Measurements from ENCODE around the gene CYB5RL. TPM values are rescaled to one million over a fixed set of nuclear protein-coding genes. Genes with fewer than 3 reads are reported as not detected.

CYB5RL gene
- total RNA-seq, result 1 to 10 TPM; 3.7 to 6.2 (median 5.2) TPM

GRCh38 chr1:54199765-54200518, at the start of gene CYB5RL, which contains the start of gene MRPL37:
Gene CYB5RL, minus strand, starts transcription at chr1:54200030. Its CDS starts 4,414 bp downstream, at chr1:54195616.
Gene MRPL37, plus strand, starts transcription at chr1:54200167. Its CDS starts 77 bp downstream, at chr1:54200244.
- Histone ChIP-seq H3K4me1 (peaks cover 12 to 19% of the 10 kb centered on the region in 2 donors), H3K9me3 (no peaks in the 10 kb centered on the region), H3K27me3 (no peaks in the 10 kb centered on the region), H3K4me3 (replicated peaks in 1 of 3) (peak within 1 kb of the TSS; percentile 70 to 97 (median 91)), H3K36me3 (peaks cover 5% of the 10 kb centered on the region in 2 donors), H3K27ac (peak within 1 kb of the TSS in 2 of 3 donors; percentile 70 to 78)
- WGBS, 2 donors, result 0% methylated on average over 14 to 28 of the region's 51 CpGs
- intact Hi-C loops (cut with DNase I), result loop anchor here (10.0 kb wide), 1 partner anchor 295 kb away; no protein-coding TSS in a partner anchor
- peak in 1 of 2 donors; percentile 58 for TF ChIP-seq POLR2A (IDR thresholded peaks at IDR 0.05)
- TF ChIP-seq CTCF (IDR thresholded peaks at IDR 0.05), result no peak
- peak; percentile 94 for DNase-seq

- 84 to 87% methylated on average over 4 of the region's 4 CpGs for WGBS, 2 donors
- no peaks in the 10 kb centered on the region for H3K9me3 ChIP-seq
- no peak overlapping the region for H3K4me3 ChIP-seq (replicated peaks in 1 of 3)
- no peak for DNase-seq
- intact Hi-C loops (cut with DNase I), result no loop called here
- no peak overlapping the region for H3K27ac ChIP-seq
- peaks cover 0 to 4% of the 10 kb centered on the region in 2 donors for H3K4me1 ChIP-seq
- H3K36me3 ChIP-seq, result no peaks in the 10 kb centered on the region
- no peaks in the 10 kb centered on the region for H3K27me3 ChIP-seq
- no peak for TF ChIP-seq CTCF (IDR thresholded peaks at IDR 0.05)
- TF ChIP-seq POLR2A (IDR thresholded peaks at IDR 0.05), result no peak
Observed at GRCh38 chr1:54248966-54249365, 49.1 kb upstream of the CYB5RL start.

GRCh38 chr1:54247863-54248515, 48.2 kb upstream of the CYB5RL start:
- no peaks in the 10 kb centered on the region for H3K27me3 ChIP-seq
- peaks cover 0 to 4% of the 10 kb centered on the region in 2 donors for H3K4me1 ChIP-seq
- 90 to 94% methylated on average over 10 to 11 of the region's 11 CpGs for WGBS, 2 donors
- no peaks in the 10 kb centered on the region for H3K9me3 ChIP-seq
- intact Hi-C loops (cut with DNase I), result no loop called here
- no peaks in the 10 kb centered on the region for H3K36me3 ChIP-seq
- no peak for TF ChIP-seq CTCF (IDR thresholded peaks at IDR 0.05)
- TF ChIP-seq POLR2A (IDR thresholded peaks at IDR 0.05), result no peak
- no peak for DNase-seq
- no peak overlapping the region for H3K27ac ChIP-seq
- H3K4me3 ChIP-seq (replicated peaks in 1 of 3), result no peak overlapping the region

- Histone ChIP-seq H3K4me3 (replicated peaks in 1 of 3) (no peak overlapping the region), H3K27me3 (no peaks in the 10 kb centered on the region), H3K9me3 (no peaks in the 10 kb centered on the region), H3K27ac (no peak overlapping the region), H3K36me3 (no peaks in the 10 kb centered on the region), H3K4me1 (peaks cover 0 to 4% of the 10 kb centered on the region in 2 donors)
- 86 to 87% methylated on average over 6 to 10 of the region's 10 CpGs for WGBS, 2 donors
- TF ChIP-seq CTCF (IDR thresholded peaks at IDR 0.05) (no peak), POLR2A (IDR thresholded peaks at IDR 0.05) (no peak)
- DNase-seq, result no peak
- intact Hi-C loops (cut with DNase I), result no loop called here
Observed at GRCh38 chr1:54246116-54246721, 46.4 kb upstream of the CYB5RL start.

Measured in thyroid gland (tissue), 4 donors.